ENCODE measurements around the gene DHX35.
"Not testable (repeated sequence)": the region's sequence is repeated elsewhere in the genome, so short reads cannot be mapped to it uniquely, and the experiment has no call there.

DHX35 gene

GRCh38 chr20:38941726-38942389, 20.3 kb upstream of the DHX35 start:
- no peak for DNase-seq

GRCh38 chr20:38945012-38945411, 17.1 kb upstream of the DHX35 start:
- DNase-seq = no peak

- no peak for DNase-seq
These were observed 15.3 kb upstream of the DHX35 start for GRCh38 chr20:38946836-38947235.

- no peak for DNase-seq
These were observed 14.2 kb upstream of the DHX35 start for GRCh38 chr20:38947931-38948362.

- no peak for DNase-seq
These were observed 11.9 kb upstream of the DHX35 start for GRCh38 chr20:38950254-38950653.

- no peak for DNase-seq
These were observed 10.5 kb upstream of the DHX35 start for GRCh38 chr20:38951611-38952010.

GRCh38 chr20:38952153-38952552, 10.0 kb upstream of the DHX35 start:
- no peak for DNase-seq

GRCh38 chr20:38953630-38954340, 8.4 kb upstream of the DHX35 start:
- DNase-seq = no peak

- DNase-seq = no peak
These were observed 4.8 kb upstream of the DHX35 start for GRCh38 chr20:38957235-38957876.

- DNase-seq = no peak
These were observed 4.1 kb upstream of the DHX35 start for GRCh38 chr20:38957915-38958485.

GRCh38 chr20:38960187-38960687, 1.9 kb upstream of the DHX35 start:
- DNase-seq = not testable (repeated sequence)

GRCh38 chr20:38961530-38962043, 557 bp upstream of the DHX35 start:
- DNase-seq = no peak

- no peak for DNase-seq
These were observed 821 bp downstream of the DHX35 start for GRCh38 chr20:38962928-38963401.

- no peak for DNase-seq
These were observed 1.6 kb downstream of the DHX35 start for GRCh38 chr20:38963745-38964144.

- no peak for DNase-seq
These were observed 3.1 kb downstream of the DHX35 start for GRCh38 chr20:38965264-38965663.

- DNase-seq = no peak
These were observed 5.9 kb downstream of the DHX35 start for GRCh38 chr20:38968090-38968489.

GRCh38 chr20:38969708-38970107, 7.6 kb downstream of the DHX35 start:
- no peak for DNase-seq

- no peak for DNase-seq
These were observed 8.2 kb downstream of the DHX35 start for GRCh38 chr20:38970302-38970701.

GRCh38 chr20:38973107-38973506, 11.0 kb downstream of the DHX35 start:
- no peak for DNase-seq

- DNase-seq = no peak
These were observed 11.5 kb downstream of the DHX35 start for GRCh38 chr20:38973645-38974044.

GRCh38 chr20:38975539-38976120, 13.5 kb downstream of the DHX35 start:
- DNase-seq = no peak

GRCh38 chr20:38979434-38979833, 17.3 kb downstream of the DHX35 start:
- no peak for DNase-seq

- DNase-seq = no peak
These were observed 17.7 kb downstream of the DHX35 start for GRCh38 chr20:38979842-38980241.

Measured in bone marrow (tissue), 2 donors.